DND-41 (cell line): Measurements from ENCODE around the gene SPATA46.

Source experiments
- ATAC-seq: fragments of 200-7000 bp; cut with Tn5 transposase; 3 replicates; pipeline ENCODE4 v1.9.1; 2021; ENCODE audit warnings: low read depth; ENCODE audit not compliant: insufficient read depth
- DNase-seq: peaks from one replicate; pipeline ENCODE4 v3.0.0-alpha.2; 2020
- H2AFZ ChIP-seq: 2 replicates; pipeline ENCODE4 v1.6.0; 2012; ENCODE audit warnings: low read depth, low read length
- H3K27ac ChIP-seq: 2 replicates; pipeline ENCODE4 v1.5.1; 2012; ENCODE audit warnings: low read length, inconsistent platforms
- H3K27me3 ChIP-seq: fragments of 200-600 bp; sonication (generic); 2 replicates; pipeline ENCODE4 v1.6.0; 2012; ENCODE audit warnings: low read length, mild to moderate bottlenecking, inconsistent platforms; ENCODE audit not compliant: insufficient read depth, poor library complexity
- H3K36me3 ChIP-seq: 2 replicates; pipeline ENCODE4 v1.5.1; 2012; ENCODE audit warnings: low read length, inconsistent platforms; ENCODE audit not compliant: insufficient read depth
- H3K4me1 ChIP-seq: 2 replicates; pipeline ENCODE4 v1.5.1; 2012; ENCODE audit warnings: mild to moderate bottlenecking, low read length; ENCODE audit not compliant: insufficient read depth
- H3K4me2 ChIP-seq: 2 replicates; pipeline ENCODE4 v1.6.0; 2012; ENCODE audit warnings: mild to moderate bottlenecking, moderate library complexity, low read length, inconsistent platforms; ENCODE audit not compliant: insufficient read depth
- H3K4me3 ChIP-seq, 2 experiments: fragments of 200-600 bp in 1 of 2; shearing (Covaris generic) in 1 of 2; 2 replicates each; pipeline ENCODE4 v1.5.1; 2012 to 2016; ENCODE audit warnings: inconsistent platforms in 2 of 2, low read length in 2 of 2, mild to moderate bottlenecking in 2 of 2, low read depth in 1 of 2, moderate library complexity in 1 of 2
- H3K79me2 ChIP-seq: 2 replicates; pipeline ENCODE4 v1.6.0; 2012; ENCODE audit warnings: low read length, inconsistent platforms; ENCODE audit not compliant: insufficient read depth
- H3K9ac ChIP-seq: 2 replicates; pipeline ENCODE4 v1.6.0; 2012; ENCODE audit warnings: low read depth, mild to moderate bottlenecking, inconsistent platforms, low read length, moderate library complexity
- H3K9me3 ChIP-seq: 2 replicates; pipeline ENCODE4 v1.5.1; 2012; ENCODE audit warnings: low read length, moderate library complexity, mild to moderate bottlenecking, inconsistent platforms; ENCODE audit not compliant: insufficient read depth, severe bottlenecking
- H4K20me1 ChIP-seq: 2 replicates; pipeline ENCODE4 v1.6.0; 2012; ENCODE audit warnings: low read length; ENCODE audit not compliant: insufficient read depth
- EZH2 ChIP-seq: IDR thresholded peaks from 3 replicates; pipeline ENCODE4 v1.6.1; 2012; ENCODE audit warnings: borderline replicate concordance, low read depth, mild to moderate bottlenecking, moderate library complexity, low read length, inconsistent platforms; ENCODE audit not compliant: severe bottlenecking
- TF ChIP-seq, protein P1 (sequence below): IDR thresholded peaks from 2 replicates; pipeline ENCODE4 v1.5.1; 2012; ENCODE audit warnings: borderline replicate concordance, low read length, moderate library complexity, mild to moderate bottlenecking; ENCODE audit not compliant: poor library complexity, severe bottlenecking; ENCODE audit errors: extremely low read depth

SPATA46 gene

DNA sequence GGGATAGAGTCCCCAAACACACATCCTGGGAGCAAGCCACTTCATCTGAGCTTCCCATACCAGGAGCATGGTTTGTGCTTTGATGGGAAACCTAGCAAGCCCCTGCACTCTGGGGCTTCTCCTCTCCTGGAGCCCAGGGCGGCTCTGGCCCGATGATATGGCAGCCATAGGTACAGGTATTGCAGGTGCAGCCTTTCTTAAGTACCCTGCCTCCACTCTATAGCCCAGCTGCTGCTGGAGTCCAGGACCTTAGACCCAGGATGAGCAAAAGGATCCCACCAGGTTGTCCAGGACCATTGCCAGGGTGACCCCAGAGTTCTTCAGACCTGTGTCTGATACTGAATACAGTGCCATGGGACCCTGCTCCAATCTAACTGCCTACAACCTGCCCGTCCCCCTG lies 9.0 kb upstream of the SPATA46 start:
- H2AFZ ChIP-seq: no peak overlapping the region
- H3K36me3 ChIP-seq: no peaks in the 10 kb centered on the region
- ATAC-seq (no peak), DNase-seq (no peak)
- H3K27me3 ChIP-seq: peaks cover 17% of the 10 kb centered on the region
- no peak overlapping the region for H3K9ac ChIP-seq
- no peaks in the 10 kb centered on the region for H3K9me3 ChIP-seq
- no peak overlapping the region for H3K27ac ChIP-seq
- H3K4me2 ChIP-seq: no peak overlapping the region
- no peak overlapping the region for H3K4me3 ChIP-seq
- H3K4me1 ChIP-seq: no peaks in the 10 kb centered on the region
- no peak for TF ChIP-seq EZH2
- TF ChIP-seq, protein P1, sequence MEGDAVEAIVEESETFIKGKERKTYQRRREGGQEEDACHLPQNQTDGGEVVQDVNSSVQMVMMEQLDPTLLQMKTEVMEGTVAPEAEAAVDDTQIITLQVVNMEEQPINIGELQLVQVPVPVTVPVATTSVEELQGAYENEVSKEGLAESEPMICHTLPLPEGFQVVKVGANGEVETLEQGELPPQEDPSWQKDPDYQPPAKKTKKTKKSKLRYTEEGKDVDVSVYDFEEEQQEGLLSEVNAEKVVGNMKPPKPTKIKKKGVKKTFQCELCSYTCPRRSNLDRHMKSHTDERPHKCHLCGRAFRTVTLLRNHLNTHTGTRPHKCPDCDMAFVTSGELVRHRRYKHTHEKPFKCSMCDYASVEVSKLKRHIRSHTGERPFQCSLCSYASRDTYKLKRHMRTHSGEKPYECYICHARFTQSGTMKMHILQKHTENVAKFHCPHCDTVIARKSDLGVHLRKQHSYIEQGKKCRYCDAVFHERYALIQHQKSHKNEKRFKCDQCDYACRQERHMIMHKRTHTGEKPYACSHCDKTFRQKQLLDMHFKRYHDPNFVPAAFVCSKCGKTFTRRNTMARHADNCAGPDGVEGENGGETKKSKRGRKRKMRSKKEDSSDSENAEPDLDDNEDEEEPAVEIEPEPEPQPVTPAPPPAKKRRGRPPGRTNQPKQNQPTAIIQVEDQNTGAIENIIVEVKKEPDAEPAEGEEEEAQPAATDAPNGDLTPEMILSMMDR: no peak
- 0 out of 2 replicates have a peak, but pooled peaks cover 5% of the 10 kb centered on the region for H4K20me1 ChIP-seq
- H3K79me2 ChIP-seq: no peaks in the 10 kb centered on the region

DNA sequence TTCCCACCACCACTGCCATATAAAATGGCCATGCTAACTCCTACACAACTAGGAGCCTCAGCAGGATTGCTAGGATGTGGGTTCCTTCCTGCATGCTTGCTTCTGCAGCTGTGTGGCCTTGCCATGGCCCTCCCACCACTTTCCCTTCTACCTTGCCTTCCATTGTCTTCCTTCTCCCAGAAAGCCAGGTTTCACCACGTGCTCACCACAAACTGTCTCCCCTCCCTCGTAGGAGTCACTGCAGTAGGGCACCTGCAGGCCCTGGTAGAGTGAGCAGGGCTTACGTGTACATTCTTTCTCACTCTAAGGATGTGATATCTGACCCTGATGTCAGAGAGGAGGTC lies 8.6 kb upstream of the SPATA46 start:
- no peak overlapping the region for H3K4me3 ChIP-seq
- DNase-seq: no peak
- ATAC-seq: no peak
- H4K20me1 ChIP-seq: 0 out of 2 replicates have a peak, but pooled peaks cover 3% of the 10 kb centered on the region
- H3K4me2 ChIP-seq: no peak overlapping the region
- H3K36me3 ChIP-seq: no peaks in the 10 kb centered on the region
- no peak overlapping the region for H2AFZ ChIP-seq
- H3K27ac ChIP-seq: no peak overlapping the region
- no peaks in the 10 kb centered on the region for H3K79me2 ChIP-seq
- no peaks in the 10 kb centered on the region for H3K4me1 ChIP-seq
- H3K27me3 ChIP-seq: peaks cover 17% of the 10 kb centered on the region
- H3K9me3 ChIP-seq: no peaks in the 10 kb centered on the region
- H3K9ac ChIP-seq: no peak overlapping the region
- TF ChIP-seq, protein P1: no peak
- TF ChIP-seq EZH2: no peak

DNA sequence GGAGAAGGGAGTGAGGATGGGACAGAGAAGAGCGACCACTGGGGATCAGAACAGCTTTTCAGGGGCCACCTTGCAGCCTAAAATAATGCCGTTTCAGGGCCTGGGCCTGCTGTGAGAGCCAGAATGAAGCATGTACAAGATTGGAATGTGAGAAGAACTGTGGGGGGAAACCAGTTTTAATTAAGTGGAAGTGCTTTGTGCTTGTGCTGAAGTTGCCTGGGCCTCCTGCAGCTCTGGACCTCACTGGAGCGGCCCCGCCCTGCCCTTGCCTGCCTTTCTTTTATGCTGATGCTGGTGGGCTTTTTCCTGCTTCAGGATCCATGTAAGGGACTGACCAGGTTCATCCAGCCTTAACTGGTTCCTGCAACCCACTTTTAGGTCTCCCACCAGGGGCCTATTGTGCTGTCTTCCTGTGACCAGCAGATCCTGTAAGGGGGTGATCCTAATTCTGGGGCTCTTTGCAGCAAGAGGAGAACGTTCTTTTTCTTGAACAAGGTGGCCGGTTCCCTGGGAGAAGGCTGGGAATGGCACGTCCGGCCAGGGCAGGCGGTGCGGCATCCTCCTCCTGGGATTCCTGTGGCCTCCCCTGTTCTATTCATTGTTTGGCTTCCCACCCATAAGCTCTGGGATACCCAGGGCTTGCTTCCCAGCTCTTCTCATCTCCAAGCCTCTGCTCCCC lies 8.1 kb upstream of the SPATA46 start:
- no peak for ATAC-seq
- H4K20me1 ChIP-seq: no peaks in the 10 kb centered on the region

More for the DNA sequence above, 8.1 kb upstream of the SPATA46 start:
- TF ChIP-seq, protein P1: no peak
- TF ChIP-seq EZH2: no peak
- H3K9me3 ChIP-seq: no peaks in the 10 kb centered on the region
- no peak overlapping the region for H3K4me2 ChIP-seq
- DNase-seq: no peak
- H3K4me1 ChIP-seq: no peaks in the 10 kb centered on the region
- H3K27ac ChIP-seq: no peak overlapping the region
- peaks cover 12% of the 10 kb centered on the region for H3K27me3 ChIP-seq
- no peak overlapping the region for H2AFZ ChIP-seq
- H3K4me3 ChIP-seq: no peak overlapping the region
- H3K79me2 ChIP-seq: no peaks in the 10 kb centered on the region
- no peaks in the 10 kb centered on the region for H3K36me3 ChIP-seq
- no peak overlapping the region for H3K9ac ChIP-seq
